Neural progenitor cell (in vitro differentiated cells): ENCODE data around the gene ZNF616. TPM values are rescaled to one million over a fixed set of nuclear protein-coding genes. Genes with fewer than 3 reads are reported as not detected.

Experiments
- DNase-seq: peaks from one replicate; pipeline ENCODE4 v3.0.0-alpha.2; 2016; ENCODE audit warnings: low spot score
- H2AFZ ChIP-seq: fragments of 200-600 bp; sonication (generic); replicated peaks from 2 replicates; pipeline ENCODE4 v1.6.1; 2016; ENCODE audit warnings: antibody characterized with exemption
- H3F3A ChIP-seq: fragments of 200-600 bp; sonication (generic); 2 replicates; pipeline ENCODE4 v1.6.1; 2016; ENCODE audit warnings: antibody characterized with exemption, low read depth
- H3K27ac ChIP-seq: fragments of 200-600 bp; sonication (generic); 2 replicates; pipeline ENCODE4 v1.5.1; 2016; ENCODE audit warnings: mild to moderate bottlenecking
- H3K27me3 ChIP-seq: fragments of 200-600 bp; sonication (generic); 2 replicates; pipeline ENCODE4 v1.6.1; 2016; ENCODE audit warnings: mild to moderate bottlenecking, moderate library complexity
- H3K36me3 ChIP-seq: fragments of 200-600 bp; sonication (generic); 2 replicates; pipeline ENCODE4 v1.5.1; 2016
- H3K4me1 ChIP-seq: fragments of 200-600 bp; sonication (generic); 2 replicates; pipeline ENCODE4 v1.6.1; 2016; ENCODE audit warnings: mixed run types
- H3K4me2 ChIP-seq: fragments of 200-600 bp; sonication (generic); 2 replicates; pipeline ENCODE4 v1.6.1; 2016
- H3K4me3 ChIP-seq: fragments of 200-600 bp; sonication (generic); 2 replicates; pipeline ENCODE4 v1.5.1; 2016
- H3K79me2 ChIP-seq: fragments of 200-600 bp; sonication (generic); 2 replicates; pipeline ENCODE4 v1.6.1; 2016; ENCODE audit warnings: low read depth
- H3K9ac ChIP-seq: fragments of 200-600 bp; sonication (generic); 2 replicates; pipeline ENCODE4 v1.6.1; 2016
- H3K9me3 ChIP-seq: fragments of 200-600 bp; sonication (generic); 2 replicates; pipeline ENCODE4 v1.5.1; 2016; ENCODE audit warnings: low read depth
- H4K20me1 ChIP-seq: fragments of 200-600 bp; sonication (generic); 2 replicates; pipeline ENCODE4 v1.6.1; 2016; ENCODE audit warnings: low read depth
- H3K27ac Mint-ChIP-seq: 3 replicates; pipeline ENCODE4 v1.8.0; 2021; ENCODE audit warnings: mixed read lengths
- H3K27me3 Mint-ChIP-seq: 2 replicates; pipeline ENCODE4 v1.8.0; 2022; ENCODE audit warnings: low read depth, mild to moderate bottlenecking, inconsistent platforms, moderate library complexity, mixed read lengths; ENCODE audit not compliant: insufficient read depth
- H3K36me3 Mint-ChIP-seq: 3 replicates; pipeline ENCODE4 v1.8.0; 2021; ENCODE audit warnings: mixed read lengths
- H3K4me1 Mint-ChIP-seq: 3 replicates; pipeline ENCODE4 v1.8.0; 2021; ENCODE audit warnings: mixed read lengths
- H3K4me3 Mint-ChIP-seq: 3 replicates; pipeline ENCODE4 v1.8.0; 2021; ENCODE audit warnings: mild to moderate bottlenecking, moderate library complexity, mixed read lengths
- H3K9me3 Mint-ChIP-seq: 3 replicates; pipeline ENCODE4 v1.8.0; 2020; ENCODE audit warnings: mixed read lengths
- CTCF ChIP-seq: fragments of 200-600 bp; sonication (generic); IDR thresholded peaks from 2 replicates; pipeline ENCODE4 v1.5.1; 2017; ENCODE audit warnings: antibody characterized with exemption, mild to moderate bottlenecking
- EZH2 ChIP-seq: fragments of 200-600 bp; sonication (generic); IDR thresholded peaks from 2 replicates; pipeline ENCODE4 v1.6.1; 2017; ENCODE audit warnings: antibody characterized with exemption, mild to moderate bottlenecking, moderate library complexity
- EZH2phosphoT487 ChIP-seq: fragments of 200-600 bp; sonication (generic); IDR thresholded peaks from 2 replicates; pipeline ENCODE4 v1.6.1; 2017; ENCODE audit warnings: antibody characterized with exemption
- total RNA-seq: library from RNA; depleted of rRNA; stranded (reverse); fragments of >200 nt; gene quantifications from 2 replicates; pipeline ENCODE4 v1.2.3, GENCODE V29; 2015; ENCODE audit warnings: low replicate concordance

The ZNF616 gene
- total RNA-seq, 1 donor from 2014 or later = 38.4 TPM

DNA sequence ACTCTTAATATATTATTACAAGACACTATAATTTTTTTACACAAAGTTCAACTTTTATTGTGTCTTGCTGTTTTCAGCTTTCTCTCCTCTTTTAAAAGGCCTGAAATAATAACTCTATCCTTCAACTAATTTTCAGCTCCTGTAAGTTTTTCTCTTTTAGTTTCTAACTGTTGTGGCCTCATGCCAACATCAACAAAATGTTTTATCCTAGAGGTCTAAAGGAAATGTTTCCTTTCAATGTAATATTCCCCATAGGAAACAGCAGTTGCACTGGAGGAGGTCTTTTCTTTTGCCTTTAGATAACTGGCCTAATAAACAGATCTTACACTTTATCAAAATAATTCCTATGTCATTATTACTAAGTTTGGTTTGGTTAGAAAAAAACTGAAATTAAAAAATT lies 8.5 kb upstream of the ZNF616 start:
- Histone ChIP-seq H3K4me3 (no peak overlapping the region), H3K9ac (no peak overlapping the region), H4K20me1 (no peaks in the 10 kb centered on the region), H3K4me2 (no peak overlapping the region), H3K36me3 (peaks cover 4% of the 10 kb centered on the region), H3K27me3 (no peaks in the 10 kb centered on the region), H3K27ac (no peak overlapping the region), H3K4me1 (no peaks in the 10 kb centered on the region), H2AFZ (no peak overlapping the region), H3K9me3 (peaks cover 17% of the 10 kb centered on the region), H3K79me2 (no peaks in the 10 kb centered on the region), H3F3A (no peaks in the 10 kb centered on the region)
- peaks cover 47% of the 10 kb centered on the region for H3K9me3 Mint-ChIP-seq
- peaks cover 2% of the 10 kb centered on the region for H3K27me3 Mint-ChIP-seq
- H3K36me3 Mint-ChIP-seq = peaks cover 4% of the 10 kb centered on the region
- H3K27ac Mint-ChIP-seq = no peak overlapping the region
- H3K4me1 Mint-ChIP-seq = no peaks in the 10 kb centered on the region
- no peak for DNase-seq
- TF ChIP-seq EZH2 (no peak), EZH2phosphoT487 (no peak), CTCF (no peak)
- H3K4me3 Mint-ChIP-seq = no peak overlapping the region

GRCh38 chr19:52142001-52142595 lies 2.4 kb upstream of the ZNF616 start:
- Mint-ChIP-seq H3K27ac (peak overlapping the region; percentile 5), H3K4me3 (no peak overlapping the region)
- no peak for TF ChIP-seq EZH2
- TF ChIP-seq EZH2phosphoT487 = no peak
- no peak for TF ChIP-seq CTCF

DNA sequence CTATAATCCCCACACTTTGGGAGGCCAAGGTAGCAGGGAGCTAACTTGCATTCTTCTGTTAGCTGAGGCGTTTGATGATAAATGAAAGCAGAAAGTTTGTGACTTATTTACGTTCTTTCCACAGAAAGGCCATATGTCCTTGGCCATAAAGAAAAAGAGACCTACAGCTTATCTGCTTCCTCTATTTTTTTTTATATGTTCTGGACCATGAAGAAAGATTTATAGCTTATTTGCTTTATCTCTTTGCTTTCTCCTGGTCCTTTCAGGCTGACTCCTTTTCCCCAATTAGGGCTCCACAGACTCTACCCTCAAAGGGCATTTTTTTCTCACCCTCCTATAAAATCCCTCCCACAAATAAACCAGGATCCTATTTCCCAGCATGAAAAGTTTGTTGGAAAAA lies 1.5 kb upstream of the ZNF616 start:
- Mint-ChIP-seq H3K9me3 (peaks cover 46% of the 10 kb centered on the region), H3K27ac (no peak overlapping the region), H3K4me3 (no peak overlapping the region), H3K36me3 (peaks cover 20% of the 10 kb centered on the region), H3K4me1 (peaks cover 11% of the 10 kb centered on the region), H3K27me3 (peaks cover 9% of the 10 kb centered on the region)
- no peak for TF ChIP-seq CTCF
- no peak for TF ChIP-seq EZH2phosphoT487
- TF ChIP-seq EZH2 = no peak
- Histone ChIP-seq H3F3A (peaks cover 22% of the 10 kb centered on the region), H2AFZ (no peak overlapping the region), H3K36me3 (peaks cover 9% of the 10 kb centered on the region), H4K20me1 (no peaks in the 10 kb centered on the region), H3K79me2 (peaks cover 29% of the 10 kb centered on the region), H3K27me3 (no peaks in the 10 kb centered on the region), H3K27ac (no peak overlapping the region), H3K4me3 (no peak overlapping the region), H3K4me2 (no peak overlapping the region), H3K4me1 (peaks cover 6% of the 10 kb centered on the region), H3K9ac (no peak overlapping the region), H3K9me3 (peaks cover 5% of the 10 kb centered on the region)
- DNase-seq = no peak

More at GRCh38 chr19:52142001-52142595, 2.4 kb upstream of the ZNF616 start:
- H3K9ac ChIP-seq = no peak overlapping the region
- peaks cover 6% of the 10 kb centered on the region for H3K4me1 ChIP-seq
- no peak overlapping the region for H3K4me3 ChIP-seq
- no peaks in the 10 kb centered on the region for H3K27me3 ChIP-seq
- Mint-ChIP-seq H3K27me3 (peaks cover 9% of the 10 kb centered on the region), H3K9me3 (peaks cover 46% of the 10 kb centered on the region), H3K4me1 (peaks cover 11% of the 10 kb centered on the region), H3K36me3 (peaks cover 13% of the 10 kb centered on the region)
- no peaks in the 10 kb centered on the region for H4K20me1 ChIP-seq
- DNase-seq = no peak
- no peaks in the 10 kb centered on the region for H3K9me3 ChIP-seq
- no peak overlapping the region for H3K4me2 ChIP-seq
- no peak overlapping the region for H2AFZ ChIP-seq
- peaks cover 22% of the 10 kb centered on the region for H3F3A ChIP-seq
- peaks cover 5% of the 10 kb centered on the region for H3K36me3 ChIP-seq
- peaks cover 20% of the 10 kb centered on the region for H3K79me2 ChIP-seq
- no peak overlapping the region for H3K27ac ChIP-seq
